Measurements from ENCODE around the gene HIVEP1. TPM values are rescaled to one million over a fixed set of nuclear protein-coding genes. Genes with fewer than 3 reads are reported as not detected.

HIVEP1 gene
- total RNA-seq, 2 donors from 2014 or later: 33.6 to 35.1 TPM

- TF ChIP-seq CTCF (conservative IDR thresholded peaks at IDR 0.05): no peak
- Mint-ChIP-seq H3K27me3 (ENCODE audit: insufficient read depth) (no peaks in the 10 kb centered on the region), H3K36me3 (ENCODE audit: low read depth) (no peaks in the 10 kb centered on the region), H3K9me3 (no peaks in the 10 kb centered on the region), H3K4me3 (no peak overlapping the region), H3K4me1 (peaks cover 11% of the 10 kb centered on the region), H3K27ac (no peak overlapping the region)
- H3K9me3 ChIP-seq (ENCODE audit: control insufficient read depth, low read length): no peaks in the 10 kb centered on the region
- H3K4me1 ChIP-seq (ENCODE audit: control insufficient read depth, insufficient read depth, low read length): peaks cover 3% of the 10 kb centered on the region
- H3K9ac ChIP-seq (ENCODE audit: extremely low read depth, low read length, poor library complexity, severe bottlenecking): no peak overlapping the region
- H3K4me3 ChIP-seq (ENCODE audit: low read length): no peak overlapping the region
- no peak for DNase-seq
- no peak overlapping the region for H3K27ac ChIP-seq (ENCODE audit: low read depth, low read length)
- H3K36me3 ChIP-seq (ENCODE audit: control insufficient read depth, insufficient read depth, low read length): no peaks in the 10 kb centered on the region
- H3K27me3 ChIP-seq (ENCODE audit: control insufficient read depth, insufficient read depth, low read length, poor library complexity, severe bottlenecking): no peaks in the 10 kb centered on the region
Measured at GRCh38 chr6:12066297-12066696, 54.2 kb downstream of the HIVEP1 start.

GRCh38 chr6:12068899-12069557 lies 56.9 kb downstream of the HIVEP1 start:
- no peaks in the 10 kb centered on the region for H3K27me3 ChIP-seq (ENCODE audit: control insufficient read depth, insufficient read depth, low read length, poor library complexity, severe bottlenecking)
- H3K4me3 Mint-ChIP-seq: no peak overlapping the region
- WGBS, 2 experiments (ENCODE audit: insufficient coverage in 1 of 2, insufficient read length in 1 of 2): 96 to 100% methylated on average over 1 to 6 of the region's 6 CpGs
- no peaks in the 10 kb centered on the region for H3K36me3 ChIP-seq (ENCODE audit: control insufficient read depth, insufficient read depth, low read length)
- no peaks in the 10 kb centered on the region for H3K36me3 Mint-ChIP-seq (ENCODE audit: low read depth)
- H3K27ac Mint-ChIP-seq: no peak overlapping the region
- H3K9ac ChIP-seq (ENCODE audit: extremely low read depth, low read length, poor library complexity, severe bottlenecking): no peak overlapping the region
- H3K4me3 ChIP-seq (ENCODE audit: low read length): no peak overlapping the region
- H3K27me3 Mint-ChIP-seq (ENCODE audit: insufficient read depth): no peaks in the 10 kb centered on the region
- H3K27ac ChIP-seq (ENCODE audit: low read depth, low read length): no peak overlapping the region
- H3K4me1 Mint-ChIP-seq: peaks cover 15% of the 10 kb centered on the region
- TF ChIP-seq CTCF (conservative IDR thresholded peaks at IDR 0.05): no peak
- H3K9me3 ChIP-seq (ENCODE audit: control insufficient read depth, low read length): no peaks in the 10 kb centered on the region
- no peaks in the 10 kb centered on the region for H3K9me3 Mint-ChIP-seq
- H3K4me1 ChIP-seq (ENCODE audit: control insufficient read depth, insufficient read depth, low read length): peaks cover 3% of the 10 kb centered on the region
- DNase-seq: no peak

GRCh38 chr6:12069891-12070529 lies 57.9 kb downstream of the HIVEP1 start:
- H3K9me3 Mint-ChIP-seq: no peaks in the 10 kb centered on the region
- TF ChIP-seq CTCF (conservative IDR thresholded peaks at IDR 0.05): no peak
- WGBS, 2 experiments (ENCODE audit: insufficient coverage in 1 of 2, insufficient read length in 1 of 2): 92 to 94% methylated on average over 5 to 9 of the region's 9 CpGs
- H3K4me3 Mint-ChIP-seq: no peak overlapping the region
- no peak overlapping the region for H3K27ac Mint-ChIP-seq
- no peaks in the 10 kb centered on the region for H3K36me3 Mint-ChIP-seq (ENCODE audit: low read depth)
- Histone ChIP-seq H3K4me1 (ENCODE audit: control insufficient read depth, insufficient read depth, low read length) (peaks cover 3% of the 10 kb centered on the region), H3K27me3 (ENCODE audit: control insufficient read depth, insufficient read depth, low read length, poor library complexity, severe bottlenecking) (no peaks in the 10 kb centered on the region), H3K27ac (ENCODE audit: low read depth, low read length) (no peak overlapping the region), H3K36me3 (ENCODE audit: control insufficient read depth, insufficient read depth, low read length) (no peaks in the 10 kb centered on the region), H3K4me3 (ENCODE audit: low read length) (no peak overlapping the region), H3K9ac (ENCODE audit: extremely low read depth, low read length, poor library complexity, severe bottlenecking) (no peak overlapping the region), H3K9me3 (ENCODE audit: control insufficient read depth, low read length) (no peaks in the 10 kb centered on the region)
- no peak for DNase-seq
- peaks cover 15% of the 10 kb centered on the region for H3K4me1 Mint-ChIP-seq
- no peaks in the 10 kb centered on the region for H3K27me3 Mint-ChIP-seq (ENCODE audit: insufficient read depth)

All from endodermal cell (in vitro differentiated cells).